ENCODE data around the gene PHACTR1. TPM values are rescaled to one million over a fixed set of nuclear protein-coding genes. Genes with fewer than 3 reads are reported as not detected.
"Not testable (repeated sequence)": the region's sequence is repeated elsewhere in the genome, so short reads cannot be mapped to it uniquely, and the experiment has no call there.

PHACTR1 gene
- total RNA-seq, 4 donors from 2014 or later: 12.6 to 17.7 (median 17.1) TPM

DNA sequence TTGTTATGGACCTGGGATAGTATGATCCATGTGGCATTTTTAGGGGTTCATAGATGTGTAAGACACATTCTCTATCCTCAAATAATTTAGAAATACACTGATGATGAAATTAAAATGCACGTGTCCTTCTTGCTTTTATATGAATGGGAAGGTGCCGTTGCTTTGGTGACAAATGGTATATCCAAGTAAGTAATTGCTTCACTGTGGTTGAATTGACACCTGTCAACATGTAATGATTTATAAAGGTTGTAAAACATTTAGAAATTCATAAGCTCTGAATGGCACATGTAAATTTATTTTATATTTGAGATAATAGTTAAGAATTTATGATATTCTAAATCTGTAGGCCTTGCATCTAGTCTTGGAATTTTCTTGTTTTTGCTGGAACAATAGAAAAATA is 227.0 kb downstream of the PHACTR1 start:
- DNase-seq (ENCODE audit: low spot score): no peak
- no peak for ATAC-seq (ENCODE audit: low FRiP score)
- TF ChIP-seq, protein P1, sequence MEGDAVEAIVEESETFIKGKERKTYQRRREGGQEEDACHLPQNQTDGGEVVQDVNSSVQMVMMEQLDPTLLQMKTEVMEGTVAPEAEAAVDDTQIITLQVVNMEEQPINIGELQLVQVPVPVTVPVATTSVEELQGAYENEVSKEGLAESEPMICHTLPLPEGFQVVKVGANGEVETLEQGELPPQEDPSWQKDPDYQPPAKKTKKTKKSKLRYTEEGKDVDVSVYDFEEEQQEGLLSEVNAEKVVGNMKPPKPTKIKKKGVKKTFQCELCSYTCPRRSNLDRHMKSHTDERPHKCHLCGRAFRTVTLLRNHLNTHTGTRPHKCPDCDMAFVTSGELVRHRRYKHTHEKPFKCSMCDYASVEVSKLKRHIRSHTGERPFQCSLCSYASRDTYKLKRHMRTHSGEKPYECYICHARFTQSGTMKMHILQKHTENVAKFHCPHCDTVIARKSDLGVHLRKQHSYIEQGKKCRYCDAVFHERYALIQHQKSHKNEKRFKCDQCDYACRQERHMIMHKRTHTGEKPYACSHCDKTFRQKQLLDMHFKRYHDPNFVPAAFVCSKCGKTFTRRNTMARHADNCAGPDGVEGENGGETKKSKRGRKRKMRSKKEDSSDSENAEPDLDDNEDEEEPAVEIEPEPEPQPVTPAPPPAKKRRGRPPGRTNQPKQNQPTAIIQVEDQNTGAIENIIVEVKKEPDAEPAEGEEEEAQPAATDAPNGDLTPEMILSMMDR (IDR thresholded peaks at IDR 0.05): no peak

DNA sequence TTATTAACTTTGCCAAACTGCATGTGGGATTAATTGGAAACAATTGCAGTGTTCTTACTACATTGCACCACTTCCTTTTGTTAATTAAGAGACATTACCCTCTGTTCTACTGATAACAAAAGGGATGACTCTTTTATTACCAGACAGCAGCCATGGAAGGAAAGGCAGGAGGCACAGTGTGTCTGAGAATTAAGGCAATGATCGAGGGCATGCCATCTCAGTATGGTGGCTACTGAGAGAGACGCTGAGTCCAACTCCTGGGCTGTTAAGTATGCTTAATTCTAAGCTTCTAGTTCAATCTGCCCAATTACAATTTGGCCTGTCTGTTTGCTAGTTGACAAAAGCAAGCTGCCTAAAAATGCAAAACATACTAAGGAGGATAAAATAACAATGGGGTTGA is 227.4 kb downstream of the PHACTR1 start:
- DNase-seq (ENCODE audit: low spot score) (no peak), ATAC-seq (ENCODE audit: low FRiP score) (no peak)
- TF ChIP-seq, protein P1 (IDR thresholded peaks at IDR 0.05): no peak

DNA sequence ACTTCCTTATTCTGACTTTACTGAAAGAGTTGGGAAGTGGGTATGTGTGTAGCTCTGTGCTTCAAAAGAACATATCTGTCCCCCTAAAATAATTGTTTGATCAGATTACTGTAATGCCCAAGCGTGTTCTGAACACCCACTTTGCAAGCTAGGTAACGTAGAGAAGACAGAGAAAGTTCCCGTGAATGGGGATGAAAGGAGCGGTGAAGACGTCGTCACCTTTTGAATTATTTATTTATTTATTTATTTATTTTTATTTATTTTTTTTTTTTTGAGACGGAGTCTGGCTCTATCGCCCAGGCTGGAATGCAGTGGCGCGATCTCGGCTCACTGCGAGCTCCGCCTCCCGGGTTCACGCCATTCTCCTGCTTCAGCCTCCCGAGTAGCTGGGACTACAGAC is 228.0 kb downstream of the PHACTR1 start:
- DNase-seq (ENCODE audit: low spot score): not testable (repeated sequence)

DNA sequence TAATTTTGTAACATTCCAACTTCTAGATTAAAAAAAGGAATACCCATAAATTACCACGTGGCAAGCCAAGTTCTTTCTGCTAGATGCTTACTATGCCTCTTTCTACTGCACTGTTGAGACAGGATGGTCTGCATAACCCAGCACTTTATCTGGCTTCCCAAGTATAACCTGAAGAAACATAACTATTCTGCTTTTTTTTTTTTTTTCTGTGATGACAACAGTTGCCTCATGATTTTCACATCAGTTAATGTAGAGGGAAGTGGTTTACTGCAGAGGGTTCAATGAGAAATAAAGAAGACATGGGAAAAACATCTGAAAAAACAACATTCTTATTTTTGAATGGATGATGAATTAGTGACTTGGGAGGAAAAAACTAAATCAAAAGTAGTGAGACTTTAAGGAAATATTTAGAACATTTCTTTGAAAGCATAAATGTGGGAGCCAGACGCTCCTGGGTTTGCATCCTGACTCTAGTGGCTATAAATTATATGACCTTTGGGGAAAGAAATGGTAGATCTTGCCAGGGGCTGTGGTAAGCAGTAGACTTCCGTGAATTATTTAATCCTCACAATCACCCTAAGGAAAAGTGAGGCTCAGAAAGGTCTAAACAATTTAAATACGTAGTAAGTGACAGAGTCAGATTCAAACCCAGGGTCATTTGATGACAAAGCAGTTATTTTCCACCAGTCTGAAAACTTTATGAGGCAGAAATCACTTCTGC is 230.7 kb downstream of the PHACTR1 start:
- ATAC-seq (ENCODE audit: low FRiP score) (no peak), DNase-seq (ENCODE audit: low spot score) (no peak)
- TF ChIP-seq, protein P1 (IDR thresholded peaks at IDR 0.05): no peak

More for the DNA sequence above, 228.0 kb downstream of the PHACTR1 start:
- ATAC-seq (ENCODE audit: low FRiP score): not testable (repeated sequence)

DNA sequence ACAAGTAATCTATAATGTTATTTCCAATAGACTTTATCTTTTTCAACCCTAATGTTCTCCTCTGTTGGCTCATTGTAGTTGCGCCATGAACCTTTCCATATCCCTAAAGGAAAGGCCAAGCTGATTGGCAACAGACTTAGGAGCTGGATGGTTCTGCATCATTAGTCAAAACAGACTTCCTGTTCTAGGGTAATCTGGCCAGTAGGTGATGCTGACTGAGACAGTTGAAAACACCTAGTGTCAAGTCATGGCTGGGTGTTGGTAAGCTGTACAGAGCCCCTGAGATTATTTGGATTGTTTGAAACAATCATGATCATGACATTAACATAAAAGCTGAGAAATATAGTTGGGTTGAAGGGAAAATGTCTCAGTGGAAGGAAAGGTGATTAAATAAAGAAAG is 231.4 kb downstream of the PHACTR1 start:
- ATAC-seq (ENCODE audit: low FRiP score) (peak; percentile 33), DNase-seq (ENCODE audit: low spot score) (no peak)
- TF ChIP-seq, protein P1 (IDR thresholded peaks at IDR 0.05): no peak

DNA sequence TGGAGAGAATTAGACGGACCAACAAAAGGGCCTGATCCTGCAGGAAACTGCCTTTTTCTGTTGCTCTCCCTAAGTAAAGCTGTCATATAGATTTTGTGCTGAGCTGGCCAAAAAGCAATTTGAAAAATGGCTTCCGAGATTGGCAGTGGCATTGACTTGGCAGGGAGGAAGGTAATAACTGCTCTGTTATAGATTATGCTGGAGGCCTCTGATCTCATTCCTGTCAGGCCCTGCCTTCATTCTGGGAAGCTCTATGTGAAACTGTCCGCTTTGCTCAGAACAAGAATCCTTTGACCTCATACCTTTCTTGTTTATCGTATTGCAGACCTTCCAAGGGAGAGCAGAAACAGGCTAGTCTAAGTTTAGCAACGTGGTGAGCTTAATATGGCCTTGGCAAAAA is 234.4 kb downstream of the PHACTR1 start:
- DNase-seq (ENCODE audit: low spot score) (no peak), ATAC-seq (ENCODE audit: low FRiP score) (peak; percentile 92)
- TF ChIP-seq, protein P1 (IDR thresholded peaks at IDR 0.05): no peak

DNA sequence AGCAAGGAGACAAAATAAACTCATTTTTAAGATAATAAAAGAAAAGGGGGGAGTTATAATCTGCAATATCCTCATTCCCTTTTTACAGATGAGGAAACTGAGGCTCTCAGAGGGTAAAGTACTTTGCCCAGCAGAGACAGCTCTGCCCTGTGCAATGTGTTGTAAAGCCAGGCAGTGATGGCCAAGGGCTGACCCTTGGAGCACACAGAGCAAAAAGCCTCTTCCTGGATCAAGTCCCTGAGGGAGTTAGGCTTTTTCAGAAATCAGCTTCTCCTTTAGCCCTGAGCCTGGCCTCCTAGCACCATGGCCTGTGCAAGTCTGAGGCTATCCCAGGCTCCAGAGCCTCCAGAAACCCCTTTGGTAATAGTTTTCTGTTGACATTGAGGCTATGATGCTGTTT is 234.8 kb downstream of the PHACTR1 start:
- ATAC-seq (ENCODE audit: low FRiP score) (no peak), DNase-seq (ENCODE audit: low spot score) (no peak)
- TF ChIP-seq, protein P1 (IDR thresholded peaks at IDR 0.05): no peak
